ENCODE results near the gene ITGAX. TPM values are rescaled to one million over a fixed set of nuclear protein-coding genes. Genes with fewer than 3 reads are reported as not detected.

Gene ITGAX
- total RNA-seq, 1 donor: 0.36 TPM

- no peaks in the 10 kb centered on the region for H3K79me2 ChIP-seq (ENCODE audit: insufficient read depth, low read length)
- H3K27me3 ChIP-seq (ENCODE audit: insufficient read depth, low read length): peaks cover 6% of the 10 kb centered on the region
- H3K4me2 ChIP-seq (ENCODE audit: insufficient read depth, low read length): no peak overlapping the region
- no peaks in the 10 kb centered on the region for H3K36me3 ChIP-seq (ENCODE audit: insufficient read depth, low read length)
- no peak for TF ChIP-seq CTCF (IDR thresholded peaks at IDR 0.05; ENCODE audit: extremely low read depth, low read depth, low read length)
- no peak overlapping the region for H3K4me3 ChIP-seq (ENCODE audit: insufficient read depth, low read length)
- peaks cover 9% of the 10 kb centered on the region for H3K4me1 ChIP-seq (ENCODE audit: insufficient read depth, low read length)
- no peak for DNase-seq (ENCODE audit: insufficient read length, low spot score, missing footprints)
- H3K27ac ChIP-seq (ENCODE audit: low read depth, low read length): no peak overlapping the region
- H3K9me3 ChIP-seq (ENCODE audit: low read depth, low read length): no peaks in the 10 kb centered on the region
- H2AFZ ChIP-seq (ENCODE audit: low read length): no peak overlapping the region
- H4K20me1 ChIP-seq (ENCODE audit: insufficient read depth, low read length): no peaks in the 10 kb centered on the region
These were observed 35.6 kb downstream of the ITGAX start for GRCh38 chr16:31390504-31391041.

DNA sequence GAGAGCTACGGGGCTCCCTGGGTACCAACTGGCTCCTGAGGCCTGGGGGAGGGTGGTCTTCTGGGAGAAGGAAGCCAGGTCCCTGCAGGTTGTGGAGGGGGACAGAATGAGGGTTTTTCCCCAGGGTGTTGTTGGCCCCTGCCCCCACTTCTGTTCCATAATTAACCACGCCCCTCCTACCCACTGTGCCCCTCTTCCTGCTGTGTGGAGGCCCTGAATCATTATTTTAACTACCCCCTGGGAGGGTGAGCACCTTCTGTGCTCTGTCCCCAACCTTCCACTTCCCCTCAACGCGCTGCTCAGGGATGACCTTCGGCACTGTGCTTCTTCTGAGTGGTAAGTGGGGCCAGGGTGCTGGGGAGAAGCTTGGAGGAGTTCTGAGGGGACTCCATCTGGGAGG is 38.1 kb downstream of the ITGAX start, which contains the start of gene ITGAD:
ITGAD (plus strand) TSS at position 280 of the 400 bp plus-strand sequence; CDS start at position 306, 26 bp downstream.
- DNase-seq (ENCODE audit: insufficient read length, low spot score, missing footprints): no peak
- Histone ChIP-seq H3K4me2 (ENCODE audit: insufficient read depth, low read length) (no peak within 1 kb of the TSS), H2AFZ (ENCODE audit: low read length) (no peak within 1 kb of the TSS), H3K4me1 (ENCODE audit: insufficient read depth, low read length) (no peaks in the 10 kb centered on the region), H3K36me3 (ENCODE audit: insufficient read depth, low read length) (no peaks in the 10 kb centered on the region), H3K27ac (ENCODE audit: low read depth, low read length) (no peak within 1 kb of the TSS), H3K9me3 (ENCODE audit: low read depth, low read length) (no peaks in the 10 kb centered on the region), H3K27me3 (ENCODE audit: insufficient read depth, low read length) (peaks cover 6% of the 10 kb centered on the region), H3K79me2 (ENCODE audit: insufficient read depth, low read length) (no peaks in the 10 kb centered on the region), H4K20me1 (ENCODE audit: insufficient read depth, low read length) (no peaks in the 10 kb centered on the region), H3K4me3 (ENCODE audit: insufficient read depth, low read length) (no peak within 1 kb of the TSS)
- no peak for TF ChIP-seq CTCF (IDR thresholded peaks at IDR 0.05; ENCODE audit: extremely low read depth, low read depth, low read length)

DNA sequence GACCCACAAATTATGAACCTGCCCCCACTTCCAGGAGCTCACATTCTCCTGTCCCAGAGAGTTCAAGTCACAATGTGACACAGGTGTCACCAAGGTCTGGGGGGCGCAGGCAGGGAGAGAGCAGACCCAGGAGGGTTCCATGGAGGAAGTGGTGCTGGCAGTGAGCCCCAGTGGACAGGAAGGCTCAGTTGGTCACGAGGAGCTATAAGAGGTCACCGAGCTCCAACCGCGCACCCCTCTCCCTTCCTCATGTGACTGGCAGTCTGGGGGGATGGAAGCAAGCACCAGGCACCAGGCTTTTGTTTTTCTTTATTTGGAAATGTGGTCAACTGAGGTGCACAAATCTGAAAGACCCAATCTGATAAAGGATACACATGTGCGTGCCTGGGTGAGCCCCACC is 40.7 kb downstream of the ITGAX start:
- no peak for TF ChIP-seq CTCF (IDR thresholded peaks at IDR 0.05; ENCODE audit: extremely low read depth, low read depth, low read length)

DNA sequence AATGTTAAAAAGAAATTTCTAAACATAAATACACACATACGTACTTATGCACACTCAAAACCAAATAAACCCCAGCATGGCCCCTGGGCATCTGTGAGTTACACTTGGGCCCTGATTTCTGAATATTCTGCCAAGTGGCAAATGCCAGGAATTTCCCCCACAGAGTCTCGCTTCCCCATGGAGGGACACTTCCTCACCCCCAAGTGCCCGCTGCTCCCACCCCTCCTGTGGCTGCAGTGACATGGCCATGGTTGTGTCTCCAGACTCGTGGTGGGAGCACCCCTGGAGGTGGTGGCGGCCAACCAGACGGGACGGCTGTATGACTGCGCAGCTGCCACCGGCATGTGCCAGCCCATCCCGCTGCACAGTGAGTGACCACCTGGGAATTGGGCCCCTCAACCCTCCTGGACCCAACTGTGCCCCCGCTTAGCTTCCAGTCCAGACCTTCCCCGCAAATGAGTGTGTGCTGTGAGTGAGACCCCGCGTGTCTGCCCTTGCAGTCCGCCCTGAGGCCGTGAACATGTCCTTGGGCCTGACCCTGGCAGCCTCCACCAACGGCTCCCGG is 42.2 kb downstream of the ITGAX start:
- Histone ChIP-seq H3K27ac (ENCODE audit: low read depth, low read length) (no peak overlapping the region), H3K36me3 (ENCODE audit: insufficient read depth, low read length) (no peaks in the 10 kb centered on the region), H3K27me3 (ENCODE audit: insufficient read depth, low read length) (no peaks in the 10 kb centered on the region), H3K4me3 (ENCODE audit: insufficient read depth, low read length) (no peak overlapping the region), H2AFZ (ENCODE audit: low read length) (no peak overlapping the region), H3K79me2 (ENCODE audit: insufficient read depth, low read length) (no peaks in the 10 kb centered on the region), H3K4me2 (ENCODE audit: insufficient read depth, low read length) (no peak overlapping the region), H4K20me1 (ENCODE audit: insufficient read depth, low read length) (no peaks in the 10 kb centered on the region), H3K4me1 (ENCODE audit: insufficient read depth, low read length) (no peaks in the 10 kb centered on the region), H3K9me3 (ENCODE audit: low read depth, low read length) (no peaks in the 10 kb centered on the region)
- DNase-seq (ENCODE audit: insufficient read length, low spot score, missing footprints): no peak
- no peak for TF ChIP-seq CTCF (IDR thresholded peaks at IDR 0.05; ENCODE audit: extremely low read depth, low read depth, low read length)

More for the DNA sequence above, 40.7 kb downstream of the ITGAX start:
- no peaks in the 10 kb centered on the region for H3K27me3 ChIP-seq (ENCODE audit: insufficient read depth, low read length)
- no peaks in the 10 kb centered on the region for H3K79me2 ChIP-seq (ENCODE audit: insufficient read depth, low read length)
- no peak overlapping the region for H3K27ac ChIP-seq (ENCODE audit: low read depth, low read length)
- H3K4me1 ChIP-seq (ENCODE audit: insufficient read depth, low read length): no peaks in the 10 kb centered on the region
- H3K4me2 ChIP-seq (ENCODE audit: insufficient read depth, low read length): no peak overlapping the region
- H2AFZ ChIP-seq (ENCODE audit: low read length): no peak overlapping the region
- H4K20me1 ChIP-seq (ENCODE audit: insufficient read depth, low read length): no peaks in the 10 kb centered on the region
- DNase-seq (ENCODE audit: insufficient read length, low spot score, missing footprints): no peak
- no peak overlapping the region for H3K4me3 ChIP-seq (ENCODE audit: insufficient read depth, low read length)
- H3K9me3 ChIP-seq (ENCODE audit: low read depth, low read length): no peaks in the 10 kb centered on the region
- H3K36me3 ChIP-seq (ENCODE audit: insufficient read depth, low read length): no peaks in the 10 kb centered on the region

Data from osteoblast (primary cell).